A673 (cell line): ENCODE measurements around the gene TSPAN15. TPM values are rescaled to one million over a fixed set of nuclear protein-coding genes. Genes with fewer than 3 reads are reported as not detected.

ENCODE experiments used
- BruUV-seq: library from RNA; stranded (reverse); fragments of 400-500 nt; replicated peaks from 2 replicates; lab custom pipeline; 2021; lab: Mats Ljungman, UMichigan
- CTCF ChIA-PET: fragments of 300-600 bp; sonication (Branson Sonifier 250); formaldehyde crosslinking; loops from one replicate; lab custom pipeline; 2022; ENCODE audit warnings: antibody characterized with exemption; lab: Charles Lee
- POLR2A ChIA-PET: fragments of 300-600 bp; sonication (Branson Sonifier 250); formaldehyde crosslinking; loops from one replicate; lab custom pipeline; 2022; ENCODE audit warnings: antibody characterized with exemption; ENCODE audit not compliant: low non-redundant PET; lab: Charles Lee
- DNase-seq: peaks from one replicate; pipeline ENCODE4 v3.0.0-alpha.2; 2015; ENCODE audit warnings: low spot score
- H3K27ac ChIP-seq: fragments of 200-600 bp; sonication (generic); 2 replicates; pipeline ENCODE4 v1.5.1; 2016; ENCODE audit warnings: mixed run types, low read depth, mild to moderate bottlenecking, mixed read lengths, antibody characterized with exemption, low read length; ENCODE audit not compliant: poor library complexity, severe bottlenecking
- H3K27me3 ChIP-seq: fragments of 200-600 bp; sonication (generic); replicated peaks from 2 replicates; pipeline ENCODE4 v1.6.1; 2017; ENCODE audit warnings: mixed run types, low read depth, mild to moderate bottlenecking, mixed read lengths, antibody characterized with exemption, low read length; ENCODE audit not compliant: insufficient read depth, poor library complexity
- H3K36me3 ChIP-seq: fragments of 200-600 bp; sonication (generic); 2 replicates; pipeline ENCODE4 v1.6.1; 2016; ENCODE audit warnings: mixed run types, mild to moderate bottlenecking, mixed read lengths, antibody characterized with exemption, low read length; ENCODE audit not compliant: insufficient read depth, poor library complexity, severe bottlenecking
- H3K4me1 ChIP-seq: fragments of 200-600 bp; sonication (generic); 2 replicates; pipeline ENCODE4 v1.6.1; 2017; ENCODE audit warnings: mixed run types, mild to moderate bottlenecking, mixed read lengths, antibody characterized with exemption, low read length; ENCODE audit not compliant: insufficient read depth, poor library complexity, severe bottlenecking
- H3K4me3 ChIP-seq: fragments of 200-600 bp; sonication (generic); 2 replicates; pipeline ENCODE4 v1.5.1; 2016; ENCODE audit warnings: low read depth, mixed run types, mild to moderate bottlenecking, mixed read lengths, low read length; ENCODE audit not compliant: poor library complexity, severe bottlenecking
- H3K9me3 ChIP-seq: fragments of 200-600 bp; sonication (generic); 2 replicates; pipeline ENCODE4 v1.6.1; 2016; ENCODE audit warnings: mixed run types, low read depth, mild to moderate bottlenecking, mixed read lengths, antibody characterized with exemption, low read length; ENCODE audit not compliant: poor library complexity, severe bottlenecking
- EZH2 ChIP-seq: fragments of 200-600 bp; sonication (generic); IDR thresholded peaks from 2 replicates; pipeline ENCODE4 v1.6.1; 2017; ENCODE audit warnings: borderline replicate concordance, low read depth, mild to moderate bottlenecking, mixed read lengths, antibody characterized with exemption, low read length; ENCODE audit not compliant: poor library complexity, severe bottlenecking
- intact Hi-C: fragments of 100-400 bp; cut with micrococcal nuclease; formaldehyde crosslinking; loops from one replicate; pipeline ENCODE4 v1.10.0; 2022; ENCODE audit not compliant: unreplicated experiment
- total RNA-seq: library from RNA; stranded (reverse); gene quantifications from 2 replicates; pipeline ENCODE4 v1.2.3, GENCODE V29; 2021
- TF ChIP-seq, protein P1 (sequence below): fragments of 300-800, 200-600 bp; sonication (generic); conservative IDR thresholded peaks from 2 replicates; pipeline ENCODE4 v1.5.1; 2017; ENCODE audit warnings: low read depth, mild to moderate bottlenecking, antibody characterized with exemption, low read length, moderate library complexity, mixed read lengths

TSPAN15 gene
- total RNA-seq, 1 experiment from 2014 or later: 2.1 TPM

GRCh38 chr10:69516316-69516715 is 65.1 kb downstream of the TSPAN15 start:
- Histone ChIP-seq H3K36me3 (no peaks in the 10 kb centered on the region), H3K27me3 (peaks cover 29% of the 10 kb centered on the region), H3K27ac (no peak overlapping the region), H3K4me1 (no peaks in the 10 kb centered on the region), H3K4me3 (no peak overlapping the region), H3K9me3 (no peaks in the 10 kb centered on the region)
- DNase-seq: peak; percentile 46
- ChIA-PET POLR2A (no interaction called here), CTCF (interaction anchor here (0.5 to 2.0 kb wide), 5 partner anchors 41 to 1361 kb away, joined by 3 to 13 read pairs (median 6); partner anchors contain the start of gene TYSND1)
- BruUV-seq: no TSS peak
- no peak for TF ChIP-seq EZH2
- TF ChIP-seq, protein P1, sequence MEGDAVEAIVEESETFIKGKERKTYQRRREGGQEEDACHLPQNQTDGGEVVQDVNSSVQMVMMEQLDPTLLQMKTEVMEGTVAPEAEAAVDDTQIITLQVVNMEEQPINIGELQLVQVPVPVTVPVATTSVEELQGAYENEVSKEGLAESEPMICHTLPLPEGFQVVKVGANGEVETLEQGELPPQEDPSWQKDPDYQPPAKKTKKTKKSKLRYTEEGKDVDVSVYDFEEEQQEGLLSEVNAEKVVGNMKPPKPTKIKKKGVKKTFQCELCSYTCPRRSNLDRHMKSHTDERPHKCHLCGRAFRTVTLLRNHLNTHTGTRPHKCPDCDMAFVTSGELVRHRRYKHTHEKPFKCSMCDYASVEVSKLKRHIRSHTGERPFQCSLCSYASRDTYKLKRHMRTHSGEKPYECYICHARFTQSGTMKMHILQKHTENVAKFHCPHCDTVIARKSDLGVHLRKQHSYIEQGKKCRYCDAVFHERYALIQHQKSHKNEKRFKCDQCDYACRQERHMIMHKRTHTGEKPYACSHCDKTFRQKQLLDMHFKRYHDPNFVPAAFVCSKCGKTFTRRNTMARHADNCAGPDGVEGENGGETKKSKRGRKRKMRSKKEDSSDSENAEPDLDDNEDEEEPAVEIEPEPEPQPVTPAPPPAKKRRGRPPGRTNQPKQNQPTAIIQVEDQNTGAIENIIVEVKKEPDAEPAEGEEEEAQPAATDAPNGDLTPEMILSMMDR: peak; percentile 23; the same call in 1 of the 2 replicates
- intact Hi-C loops: loop anchor here (5.0 kb wide), 2 partner anchors 201 to 396 kb away; no protein-coding TSS in a partner anchor

DNA sequence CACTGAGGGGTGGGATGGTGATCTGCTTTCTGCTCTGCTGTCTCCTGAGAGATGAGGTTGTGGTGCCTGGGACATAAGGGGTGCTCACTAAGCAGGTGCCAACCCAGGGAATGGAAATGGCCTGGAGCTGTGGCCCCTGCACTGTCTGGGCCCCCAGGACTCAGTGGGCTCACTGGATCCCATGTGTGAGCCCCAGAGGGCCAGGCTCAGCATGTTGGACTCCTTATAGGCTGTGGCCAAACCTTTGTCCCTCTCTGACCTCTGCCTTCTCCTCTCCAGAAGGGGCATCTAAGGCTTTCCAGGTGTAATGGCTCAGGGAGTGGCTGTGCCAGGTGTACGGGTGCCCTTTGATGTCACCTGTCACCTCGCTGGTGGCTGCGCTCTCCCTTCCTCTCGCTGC is 65.5 kb downstream of the TSPAN15 start:
- ChIA-PET POLR2A (no interaction called here), CTCF (interaction anchor here (0.5 to 2.0 kb wide), 4 partner anchors 40 to 630 kb away, joined by 3 to 13 read pairs (median 6); partner anchors contain the start of gene TYSND1)
- Histone ChIP-seq H3K4me1 (no peaks in the 10 kb centered on the region), H3K27ac (no peak overlapping the region), H3K4me3 (no peak overlapping the region), H3K36me3 (no peaks in the 10 kb centered on the region), H3K27me3 (peaks cover 29% of the 10 kb centered on the region), H3K9me3 (no peaks in the 10 kb centered on the region)
- TF ChIP-seq, protein P1: no peak
- no peak for TF ChIP-seq EZH2
- intact Hi-C loops: loop anchor here (5.0 kb wide), 2 partner anchors 201 to 396 kb away; no protein-coding TSS in a partner anchor
- no TSS peak for BruUV-seq
- DNase-seq: no peak

- ChIA-PET POLR2A (no interaction called here), CTCF (no interaction called here)
- no peak for DNase-seq
- BruUV-seq: no TSS peak
- Histone ChIP-seq H3K36me3 (no peaks in the 10 kb centered on the region), H3K9me3 (no peaks in the 10 kb centered on the region), H3K27me3 (peaks cover 24% of the 10 kb centered on the region), H3K27ac (no peak overlapping the region), H3K4me3 (no peak overlapping the region), H3K4me1 (no peaks in the 10 kb centered on the region)
- TF ChIP-seq, protein P1: no peak
- no peak for TF ChIP-seq EZH2
- intact Hi-C loops: loop anchor here (5.0 kb wide), 2 partner anchors 200 to 395 kb away; no protein-coding TSS in a partner anchor
Measured at GRCh38 chr10:69517271-69517848, 66.1 kb downstream of the TSPAN15 start.
